Skeletal muscle satellite cell (primary cell): ENCODE data around the gene ASIC2.

ENCODE experiments used
- H3K27me3 ChIP-seq: 2 replicates; pipeline ENCODE4 v1.7.0; 2013; ENCODE audit warnings: low read length; ENCODE audit not compliant: control insufficient read depth, insufficient read depth
- H3K36me3 ChIP-seq: 2 replicates; pipeline ENCODE4 v1.7.0; 2013; ENCODE audit warnings: mild to moderate bottlenecking, control low read depth, low read length; ENCODE audit not compliant: insufficient read depth
- H3K4me1 ChIP-seq: 2 replicates; pipeline ENCODE4 v1.7.0; 2013; ENCODE audit warnings: low read length; ENCODE audit not compliant: control insufficient read depth, insufficient read depth
- H3K4me2 ChIP-seq: 2 replicates; pipeline ENCODE4 v1.7.0; 2013; ENCODE audit warnings: mild to moderate bottlenecking, low read length
- H3K4me3 ChIP-seq: 2 replicates; pipeline ENCODE4 v1.7.0; 2013; ENCODE audit warnings: low read length
- H3K9ac ChIP-seq: 2 replicates; pipeline ENCODE4 v1.7.0; 2013; ENCODE audit warnings: mild to moderate bottlenecking, low read depth, low read length, moderate library complexity
- H3K9me3 ChIP-seq: replicated peaks from 2 replicates; pipeline ENCODE4 v1.7.0; 2013; ENCODE audit warnings: mild to moderate bottlenecking, control low read depth, low read length

The ASIC2 gene

GRCh38 chr17:33052856-33053255 is 240.2 kb downstream of the ASIC2 start:
- Histone ChIP-seq H3K9ac (no peak overlapping the region), H3K4me2 (no peak overlapping the region), H3K4me3 (no peak overlapping the region)

GRCh38 chr17:33050611-33051140 is 242.4 kb downstream of the ASIC2 start:
- Histone ChIP-seq H3K27me3 (peaks cover 10% of the 10 kb centered on the region), H3K36me3 (no peaks in the 10 kb centered on the region), H3K9ac (no peak overlapping the region), H3K4me3 (no peak overlapping the region), H3K9me3 (no peaks in the 10 kb centered on the region), H3K4me1 (no peaks in the 10 kb centered on the region), H3K4me2 (no peak overlapping the region)

More at GRCh38 chr17:33052856-33053255, 240.2 kb downstream of the ASIC2 start:
- H3K4me1 ChIP-seq = no peaks in the 10 kb centered on the region
- no peaks in the 10 kb centered on the region for H3K9me3 ChIP-seq
- no peaks in the 10 kb centered on the region for H3K36me3 ChIP-seq
- peaks cover 10% of the 10 kb centered on the region for H3K27me3 ChIP-seq

DNA sequence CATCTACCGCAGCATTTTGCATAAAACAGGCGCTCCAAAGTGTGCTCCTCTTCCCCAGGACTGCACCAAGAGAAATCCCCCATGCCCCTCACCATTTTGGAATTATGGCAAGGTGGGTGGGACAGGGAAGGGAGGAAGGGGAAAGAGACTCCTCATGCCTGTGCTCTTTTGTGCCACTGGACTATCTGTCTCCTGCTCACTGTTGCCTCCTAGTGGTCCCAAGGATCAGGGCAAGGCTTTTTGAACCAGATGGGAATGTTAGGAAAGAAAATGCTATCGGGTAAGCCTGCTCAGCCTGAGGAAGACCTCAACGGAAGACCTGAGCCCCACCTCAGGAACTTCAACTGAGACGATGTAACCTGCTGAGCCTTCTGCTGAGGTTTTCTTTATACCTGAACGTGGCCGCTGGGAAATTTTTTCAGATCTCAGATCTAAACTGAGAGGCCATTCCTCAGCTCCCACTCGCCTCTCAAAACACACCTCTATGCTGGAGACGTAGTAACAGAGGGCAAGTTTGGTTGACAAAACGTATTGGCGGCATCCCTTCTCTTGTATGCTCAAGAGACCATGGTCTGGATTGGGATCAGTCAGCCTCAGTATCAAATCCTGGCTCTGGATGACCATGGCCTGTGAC is 243.2 kb downstream of the ASIC2 start:
- no peaks in the 10 kb centered on the region for H3K36me3 ChIP-seq
- no peak overlapping the region for H3K4me3 ChIP-seq
- H3K4me1 ChIP-seq = no peaks in the 10 kb centered on the region
- H3K9me3 ChIP-seq = no peaks in the 10 kb centered on the region
- no peak overlapping the region for H3K4me2 ChIP-seq
- no peak overlapping the region for H3K9ac ChIP-seq
- peaks cover 10% of the 10 kb centered on the region for H3K27me3 ChIP-seq

DNA sequence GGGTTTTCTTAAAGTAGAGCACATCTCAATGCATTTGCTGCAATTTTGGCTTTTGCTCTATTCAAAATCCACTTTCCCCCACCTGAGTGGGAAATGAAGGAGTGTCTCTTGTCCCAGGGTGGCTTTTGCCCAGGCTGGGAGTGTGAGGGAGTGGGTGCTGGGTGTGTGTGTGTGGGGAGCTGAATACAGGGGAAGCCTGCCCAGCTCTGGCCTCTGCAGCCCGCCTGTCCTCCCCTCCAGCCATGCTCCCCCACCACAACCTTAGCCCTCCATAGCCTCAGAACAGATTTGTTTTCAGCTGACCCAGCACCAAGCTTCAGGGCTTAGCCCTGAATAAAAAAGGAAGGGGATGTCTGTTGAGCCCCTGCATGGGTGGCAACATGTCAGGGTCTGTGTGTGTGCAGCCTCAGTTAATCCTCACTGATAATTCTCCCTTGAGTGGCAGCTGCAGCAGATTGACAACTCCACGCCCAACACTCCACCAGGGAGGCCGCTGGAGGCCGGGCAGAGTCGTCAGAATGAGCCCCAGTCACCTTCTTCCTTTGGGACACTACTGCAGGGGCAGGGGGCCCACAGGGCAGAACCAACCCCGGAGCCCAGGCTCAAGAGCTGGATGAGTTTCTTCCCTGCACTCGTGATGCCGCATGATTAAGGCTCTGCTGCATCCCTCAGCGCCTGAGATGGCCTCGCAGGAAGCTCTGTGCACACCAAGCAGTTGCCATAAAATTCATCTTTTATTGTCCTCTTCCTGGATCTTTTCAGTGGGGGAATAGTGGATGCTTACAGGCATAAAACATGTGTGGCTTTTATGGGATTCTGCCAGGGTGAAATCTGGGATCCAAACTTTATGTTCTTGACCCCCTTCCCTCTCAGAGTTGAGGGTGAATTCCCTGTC is 246.5 kb downstream of the ASIC2 start:
- no peak overlapping the region for H3K4me2 ChIP-seq
- H3K36me3 ChIP-seq = no peaks in the 10 kb centered on the region
- no peaks in the 10 kb centered on the region for H3K9me3 ChIP-seq
- H3K9ac ChIP-seq = no peak overlapping the region
- peaks cover 6% of the 10 kb centered on the region for H3K27me3 ChIP-seq
- no peak overlapping the region for H3K4me3 ChIP-seq
- H3K4me1 ChIP-seq = no peaks in the 10 kb centered on the region

- Histone ChIP-seq H3K36me3 (no peaks in the 10 kb centered on the region), H3K9ac (no peak overlapping the region), H3K4me1 (no peaks in the 10 kb centered on the region), H3K27me3 (no peaks in the 10 kb centered on the region), H3K4me2 (no peak overlapping the region), H3K9me3 (no peaks in the 10 kb centered on the region), H3K4me3 (no peak overlapping the region)
These were observed 247.9 kb downstream of the ASIC2 start for GRCh38 chr17:33045216-33045615.

DNA sequence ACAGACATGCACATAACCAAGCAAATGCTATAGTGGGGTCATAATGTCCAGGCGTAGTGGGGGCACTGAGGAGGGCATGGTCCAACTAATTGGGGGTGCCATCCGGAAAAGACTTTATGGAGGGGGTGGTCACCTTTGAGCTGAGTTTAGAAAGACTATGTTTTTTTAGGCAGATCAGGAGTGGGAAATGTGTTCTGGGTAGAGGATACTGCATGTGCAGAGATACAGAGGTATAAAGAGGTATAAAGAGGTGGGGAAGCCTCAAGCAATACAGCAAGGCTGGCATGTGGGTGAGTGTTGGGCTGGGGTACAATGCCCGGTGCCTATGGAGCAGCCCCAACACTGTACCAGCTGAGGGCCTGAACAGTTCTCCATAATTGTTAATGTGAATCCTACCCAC is 248.3 kb downstream of the ASIC2 start:
- H3K9me3 ChIP-seq = no peaks in the 10 kb centered on the region
- H3K27me3 ChIP-seq = no peaks in the 10 kb centered on the region
- no peaks in the 10 kb centered on the region for H3K36me3 ChIP-seq
- no peak overlapping the region for H3K4me2 ChIP-seq
- no peaks in the 10 kb centered on the region for H3K4me1 ChIP-seq
- no peak overlapping the region for H3K4me3 ChIP-seq
- no peak overlapping the region for H3K9ac ChIP-seq

GRCh38 chr17:33040461-33040860 is 252.6 kb downstream of the ASIC2 start:
- Histone ChIP-seq H3K36me3 (no peaks in the 10 kb centered on the region), H3K27me3 (no peaks in the 10 kb centered on the region), H3K4me2 (no peak overlapping the region), H3K4me3 (no peak overlapping the region), H3K9ac (no peak overlapping the region), H3K9me3 (no peaks in the 10 kb centered on the region), H3K4me1 (no peaks in the 10 kb centered on the region)

DNA sequence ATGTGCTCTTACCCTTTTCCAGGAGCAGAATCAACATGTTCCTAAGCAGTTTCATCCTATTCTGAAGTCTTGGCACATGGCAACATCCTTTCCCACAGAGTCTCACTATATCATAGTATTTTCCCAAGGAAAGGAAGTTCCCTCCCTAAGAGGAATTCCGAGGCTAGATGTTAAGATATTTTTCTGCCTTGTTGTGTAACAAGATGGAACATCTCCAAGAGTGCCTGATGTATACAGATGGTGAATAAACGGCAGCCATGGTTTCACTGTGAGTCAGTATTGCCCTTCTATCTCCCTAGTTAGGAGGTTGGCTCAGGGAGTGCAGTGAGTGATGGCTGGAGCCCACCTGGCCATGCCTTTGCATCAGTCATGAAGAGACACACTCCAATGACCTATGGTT is 253.2 kb downstream of the ASIC2 start:
- no peak overlapping the region for H3K4me2 ChIP-seq
- H3K9ac ChIP-seq = no peak overlapping the region
- no peaks in the 10 kb centered on the region for H3K27me3 ChIP-seq
- H3K4me3 ChIP-seq = no peak overlapping the region
- H3K4me1 ChIP-seq = no peaks in the 10 kb centered on the region
- H3K36me3 ChIP-seq = no peaks in the 10 kb centered on the region
- no peaks in the 10 kb centered on the region for H3K9me3 ChIP-seq

GRCh38 chr17:33038740-33039139 is 254.4 kb downstream of the ASIC2 start:
- H3K36me3 ChIP-seq = no peaks in the 10 kb centered on the region
- no peak overlapping the region for H3K4me3 ChIP-seq
- H3K9ac ChIP-seq = no peak overlapping the region

GRCh38 chr17:33033176-33033575 is 259.9 kb downstream of the ASIC2 start:
- Histone ChIP-seq H3K4me2 (no peak overlapping the region), H3K36me3 (no peaks in the 10 kb centered on the region), H3K27me3 (peaks cover 4% of the 10 kb centered on the region), H3K4me1 (no peaks in the 10 kb centered on the region), H3K9ac (no peak overlapping the region), H3K9me3 (no peaks in the 10 kb centered on the region), H3K4me3 (no peak overlapping the region)

More at GRCh38 chr17:33038740-33039139, 254.4 kb downstream of the ASIC2 start:
- no peaks in the 10 kb centered on the region for H3K27me3 ChIP-seq
- H3K4me1 ChIP-seq = no peaks in the 10 kb centered on the region
- H3K4me2 ChIP-seq = no peak overlapping the region
- H3K9me3 ChIP-seq = no peaks in the 10 kb centered on the region

DNA sequence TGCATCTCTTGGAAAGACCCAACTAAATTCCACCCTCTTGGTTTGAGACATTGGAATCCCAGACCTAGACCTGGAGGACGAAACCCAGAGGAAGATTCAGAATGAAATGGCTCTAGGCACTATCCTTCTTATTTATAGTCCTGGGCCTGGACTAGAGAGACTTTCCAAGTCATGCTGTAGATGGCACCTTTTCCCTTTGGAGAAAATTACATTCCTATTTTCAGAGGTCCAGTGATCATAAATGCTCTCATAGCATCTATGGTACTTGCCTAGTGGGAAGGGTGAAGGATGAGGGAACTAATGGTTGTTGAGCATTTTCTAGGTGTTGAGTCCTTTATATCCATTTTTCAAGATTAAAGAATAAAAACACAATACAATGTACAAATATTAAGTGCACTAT is 264.3 kb downstream of the ASIC2 start:
- Histone ChIP-seq H3K4me2 (no peak overlapping the region), H3K9ac (no peak overlapping the region), H3K36me3 (no peaks in the 10 kb centered on the region), H3K9me3 (no peaks in the 10 kb centered on the region), H3K4me1 (no peaks in the 10 kb centered on the region), H3K27me3 (peaks cover 21% of the 10 kb centered on the region), H3K4me3 (no peak overlapping the region)
